ENCODE measurements around the gene SLC7A8.

The SLC7A8 gene

GRCh38 chr14:23093104-23093503 is 90.4 kb downstream of the SLC7A8 start:
- no peak for FAIRE-seq

DNA sequence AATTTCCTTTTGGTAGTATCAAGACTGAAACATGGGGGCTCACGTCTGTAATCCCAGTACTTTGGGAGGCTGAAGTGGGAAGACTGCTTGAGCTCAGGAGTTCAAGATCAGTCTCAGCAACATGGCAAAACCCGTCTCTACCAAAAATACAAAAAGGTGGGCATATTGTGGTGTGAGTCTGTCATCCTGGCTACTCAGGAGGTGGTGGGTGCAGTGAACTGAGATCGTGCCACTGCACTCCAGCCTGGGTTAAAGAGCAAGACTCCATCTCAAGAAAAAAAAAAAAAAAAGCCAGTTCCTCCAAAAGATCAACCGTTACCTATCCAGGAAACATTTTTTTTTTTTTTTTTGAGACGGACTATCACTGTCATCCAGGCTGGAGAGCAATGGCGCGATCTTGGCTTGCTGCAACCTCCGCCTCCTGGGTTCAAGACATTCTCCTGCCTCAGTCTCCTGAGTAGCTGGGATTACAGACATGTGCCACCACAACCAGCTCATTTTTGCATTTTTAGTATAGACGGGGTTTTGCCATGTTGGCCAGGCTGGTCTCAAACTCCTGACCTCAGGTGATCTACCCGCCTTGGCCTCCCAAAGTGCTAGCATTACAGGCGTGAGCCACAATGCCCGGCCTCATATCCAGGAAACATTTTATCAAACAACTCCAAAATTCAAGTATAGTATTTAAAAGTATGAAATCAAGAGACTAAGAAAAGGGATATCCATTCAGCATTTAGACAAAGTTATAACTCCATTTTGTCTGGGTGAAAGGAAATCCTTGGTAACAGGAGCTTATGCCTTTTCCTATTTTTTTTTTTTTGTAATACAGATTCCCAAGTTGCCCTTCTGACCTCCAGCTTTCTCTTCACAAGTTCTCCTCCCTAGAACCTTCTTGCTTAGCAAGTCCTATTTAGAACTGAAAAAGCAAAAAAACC is 91.9 kb downstream of the SLC7A8 start:
- FAIRE-seq = no peak

DNA sequence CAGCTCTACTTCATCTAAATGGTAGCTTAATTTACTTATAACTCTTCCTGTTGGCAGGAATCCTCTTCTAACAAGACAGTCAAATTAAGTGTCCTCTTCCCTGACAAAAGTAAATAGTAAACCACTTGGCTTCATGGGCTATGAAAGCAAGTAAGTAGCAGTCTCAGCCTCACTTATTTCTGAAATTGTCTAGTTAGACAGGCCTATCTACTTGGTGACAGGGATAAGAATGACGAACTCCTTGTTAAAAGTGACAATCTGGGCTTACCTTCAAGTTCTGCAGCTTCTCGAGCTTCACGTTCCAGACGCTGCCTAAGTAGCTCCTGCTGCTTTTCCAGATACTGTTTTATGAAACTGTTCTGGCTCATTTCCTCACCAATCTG is 93.2 kb downstream of the SLC7A8 start:
- FAIRE-seq = no peak

GRCh38 chr14:23089498-23090253 is 93.8 kb downstream of the SLC7A8 start:
- FAIRE-seq = no peak

GRCh38 chr14:23086565-23086964 is 96.9 kb downstream of the SLC7A8 start:
- no peak for FAIRE-seq

- FAIRE-seq = no peak
Measured at GRCh38 chr14:23085458-23085857, 98.0 kb downstream of the SLC7A8 start.

DNA sequence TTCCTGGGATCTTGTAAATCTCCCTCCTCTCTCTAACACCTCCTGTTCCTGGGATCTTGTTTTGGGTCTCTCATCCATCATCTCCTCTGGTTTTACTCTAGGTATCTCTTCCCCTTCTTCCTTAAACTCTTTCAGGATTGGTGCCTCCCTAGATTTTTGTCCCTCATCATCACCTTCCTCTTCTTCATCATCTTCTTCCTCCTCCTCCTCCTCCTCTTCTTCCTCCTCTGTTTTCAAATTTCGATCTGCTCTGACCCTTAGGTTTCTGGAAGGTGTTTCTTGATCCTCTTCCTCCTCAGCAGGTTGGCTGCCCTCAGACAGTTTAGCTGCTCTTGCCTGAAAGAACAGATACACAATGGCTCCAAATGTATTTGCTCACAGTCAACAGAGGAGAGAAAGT is 103.0 kb downstream of the SLC7A8 start:
- FAIRE-seq = no peak

DNA sequence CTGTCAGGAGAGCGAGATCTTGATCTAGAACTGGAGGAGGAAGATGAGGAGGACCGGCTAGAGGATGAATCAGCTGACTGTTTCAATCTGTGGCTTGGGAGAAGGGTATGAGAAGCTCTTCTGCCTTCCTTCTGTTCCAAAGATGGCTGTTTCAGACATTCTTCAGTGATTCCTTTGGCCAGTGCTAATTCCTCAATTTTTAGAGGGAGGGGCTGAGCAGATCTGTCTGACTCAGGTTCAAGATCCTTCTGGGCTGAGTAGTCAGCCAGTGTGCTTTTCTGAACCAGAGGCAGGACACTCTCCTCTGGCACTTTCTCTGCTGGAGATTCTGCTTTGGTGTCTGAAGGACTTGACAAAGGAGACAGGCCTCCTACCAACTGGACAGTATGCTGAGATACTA is 103.7 kb downstream of the SLC7A8 start:
- FAIRE-seq = no peak

GRCh38 chr14:23078692-23079116 is 104.8 kb downstream of the SLC7A8 start:
- FAIRE-seq = no peak

DNA sequence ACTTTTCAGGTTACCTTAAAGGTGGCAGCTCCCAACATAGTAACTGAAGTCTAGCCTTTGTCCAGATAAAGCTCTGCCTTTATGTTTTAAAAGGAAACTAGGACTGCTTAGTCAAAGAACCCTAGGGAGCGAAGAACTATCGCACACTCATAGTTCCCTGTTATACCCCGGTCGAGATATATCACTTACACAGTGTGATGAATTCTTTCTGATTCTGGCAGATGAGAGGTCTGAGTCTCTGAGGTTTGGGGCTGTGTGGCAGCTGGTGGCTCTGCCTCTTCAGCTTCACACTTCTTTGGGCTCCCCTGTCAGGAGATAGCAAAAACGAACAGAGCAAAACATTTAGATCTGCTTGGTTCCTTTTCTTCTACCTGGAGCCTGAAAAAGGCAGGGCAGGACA is 105.5 kb downstream of the SLC7A8 start:
- FAIRE-seq = no peak

GRCh38 chr14:23076785-23077408 is 106.6 kb downstream of the SLC7A8 start:
- FAIRE-seq = peak; percentile 17

All from islet of Langerhans (tissue), 1 donor.